Parathyroid adenoma (tissue), 2 donors: ENCODE measurements around the gene PRLR.
A peak's percentile ranks its signal among the peaks of the same experiment; 100 is the strongest.

Experiments
- H2AFZ ChIP-seq: fragments of 300-600 bp; sonication (generic); one replicate; pipeline ENCODE4 v1.7.0; 2017; ENCODE audit warnings: antibody characterized with exemption, mild to moderate bottlenecking
- H3K27ac ChIP-seq: fragments of 300-600 bp; sonication (generic); one replicate; pipeline ENCODE4 v1.7.0; 2017
- H3K27me3 ChIP-seq: fragments of 300-600 bp; sonication (generic); one replicate; pipeline ENCODE4 v1.7.0; 2017; ENCODE audit warnings: low read length; ENCODE audit not compliant: control insufficient read depth, insufficient read depth
- H3K36me3 ChIP-seq: fragments of 300-600 bp; sonication (generic); one replicate; pipeline ENCODE4 v1.7.0; 2017; ENCODE audit warnings: low read length; ENCODE audit not compliant: control insufficient read depth, insufficient read depth
- H3K4me1 ChIP-seq: fragments of 300-600 bp; sonication (generic); one replicate; pipeline ENCODE4 v1.7.0; 2017; ENCODE audit warnings: control low read depth
- H3K4me2 ChIP-seq: fragments of 300-600 bp; sonication (generic); one replicate; pipeline ENCODE4 v1.7.0; 2017; ENCODE audit warnings: low read length
- H3K4me3 ChIP-seq: fragments of 300-600 bp; sonication (generic); one replicate; pipeline ENCODE4 v1.7.0; 2017; ENCODE audit warnings: low read depth, low read length
- H3K79me2 ChIP-seq: fragments of 300-600 bp; sonication (generic); one replicate; pipeline ENCODE4 v1.7.0; 2017; ENCODE audit warnings: control low read depth
- H3K9ac ChIP-seq: fragments of 300-600 bp; sonication (generic); one replicate; pipeline ENCODE4 v1.7.0; 2017; ENCODE audit warnings: mild to moderate bottlenecking
- H3K9me3 ChIP-seq: fragments of 300-600 bp; sonication (generic); one replicate; pipeline ENCODE4 v1.7.0; 2017; ENCODE audit warnings: low read length; ENCODE audit not compliant: control insufficient read depth
- TF ChIP-seq, protein P1 (sequence below): fragments of 300-600 bp; sonication (generic); IDR thresholded peaks from one replicate; pipeline ENCODE4 v1.7.0; 2017; ENCODE audit warnings: antibody characterized with exemption, mild to moderate bottlenecking
- donor health status: primary hyperparathyroidism.

Gene PRLR

DNA sequence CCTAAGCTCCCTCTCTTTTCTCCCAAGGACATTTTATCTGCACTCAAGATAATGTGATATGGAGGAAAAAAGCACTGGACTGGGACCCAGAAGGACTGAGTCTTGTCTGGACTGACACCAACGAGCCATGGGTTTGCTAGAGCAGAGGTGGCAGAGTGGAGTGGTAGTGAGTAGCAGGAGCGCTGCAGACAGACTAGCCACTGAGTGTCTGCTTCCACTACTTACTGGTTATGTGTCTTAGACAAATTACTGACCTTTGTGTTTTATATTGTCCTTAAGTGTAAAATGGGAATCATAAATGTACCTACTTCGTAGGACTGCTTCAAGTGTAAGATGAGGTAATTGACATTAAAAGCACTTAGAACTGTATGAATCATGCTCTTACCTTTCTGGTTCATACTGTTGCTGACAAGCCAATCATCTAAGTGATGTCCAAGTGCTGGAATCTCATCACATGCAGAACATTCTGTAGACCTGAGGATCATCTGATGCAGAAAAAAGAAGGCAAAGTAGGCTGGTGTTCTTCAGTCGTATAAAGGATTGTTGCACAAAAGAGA is 12.5 kb upstream of the PRLR start:
- peak overlapping the region; percentile 27 for H3K4me2 ChIP-seq
- H3K9ac ChIP-seq = no peak overlapping the region
- peak overlapping the region; percentile 62 for H2AFZ ChIP-seq
- H3K4me3 ChIP-seq = no peak overlapping the region
- TF ChIP-seq, protein P1, sequence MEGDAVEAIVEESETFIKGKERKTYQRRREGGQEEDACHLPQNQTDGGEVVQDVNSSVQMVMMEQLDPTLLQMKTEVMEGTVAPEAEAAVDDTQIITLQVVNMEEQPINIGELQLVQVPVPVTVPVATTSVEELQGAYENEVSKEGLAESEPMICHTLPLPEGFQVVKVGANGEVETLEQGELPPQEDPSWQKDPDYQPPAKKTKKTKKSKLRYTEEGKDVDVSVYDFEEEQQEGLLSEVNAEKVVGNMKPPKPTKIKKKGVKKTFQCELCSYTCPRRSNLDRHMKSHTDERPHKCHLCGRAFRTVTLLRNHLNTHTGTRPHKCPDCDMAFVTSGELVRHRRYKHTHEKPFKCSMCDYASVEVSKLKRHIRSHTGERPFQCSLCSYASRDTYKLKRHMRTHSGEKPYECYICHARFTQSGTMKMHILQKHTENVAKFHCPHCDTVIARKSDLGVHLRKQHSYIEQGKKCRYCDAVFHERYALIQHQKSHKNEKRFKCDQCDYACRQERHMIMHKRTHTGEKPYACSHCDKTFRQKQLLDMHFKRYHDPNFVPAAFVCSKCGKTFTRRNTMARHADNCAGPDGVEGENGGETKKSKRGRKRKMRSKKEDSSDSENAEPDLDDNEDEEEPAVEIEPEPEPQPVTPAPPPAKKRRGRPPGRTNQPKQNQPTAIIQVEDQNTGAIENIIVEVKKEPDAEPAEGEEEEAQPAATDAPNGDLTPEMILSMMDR = no peak
- no peaks in the 10 kb centered on the region for H3K36me3 ChIP-seq
- peak overlapping the region; percentile 62 for H3K27ac ChIP-seq
- H3K4me1 ChIP-seq = peaks cover 48% of the 10 kb centered on the region
- no peaks in the 10 kb centered on the region for H3K79me2 ChIP-seq
- H3K9me3 ChIP-seq = no peaks in the 10 kb centered on the region
- no peaks in the 10 kb centered on the region for H3K27me3 ChIP-seq

DNA sequence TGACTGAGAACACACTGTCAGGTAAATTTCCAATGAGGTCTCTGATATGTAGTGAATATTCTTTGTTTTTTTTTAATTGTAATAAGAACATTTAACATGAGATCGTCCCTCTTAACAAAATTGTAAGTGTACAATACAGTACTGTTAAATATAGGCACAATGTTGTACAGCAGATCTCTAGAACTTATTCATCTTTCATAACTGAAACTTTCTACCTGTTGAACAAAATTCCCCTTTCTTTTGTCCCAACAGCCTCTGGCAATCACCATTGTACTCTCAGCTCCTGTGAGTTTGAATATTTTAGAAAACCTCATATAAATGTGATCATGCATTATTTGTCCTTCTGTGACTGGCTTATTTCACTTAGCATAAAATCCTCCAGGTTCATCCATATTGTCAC is 10.6 kb upstream of the PRLR start:
- Histone ChIP-seq H2AFZ (no peak overlapping the region), H3K27ac (no peak overlapping the region), H3K9me3 (no peaks in the 10 kb centered on the region), H3K4me2 (no peak overlapping the region), H3K9ac (no peak overlapping the region), H3K27me3 (no peaks in the 10 kb centered on the region), H3K4me1 (peaks cover 30% of the 10 kb centered on the region), H3K79me2 (no peaks in the 10 kb centered on the region), H3K4me3 (peak overlapping the region; percentile 29), H3K36me3 (no peaks in the 10 kb centered on the region)
- TF ChIP-seq, protein P1 = no peak

DNA sequence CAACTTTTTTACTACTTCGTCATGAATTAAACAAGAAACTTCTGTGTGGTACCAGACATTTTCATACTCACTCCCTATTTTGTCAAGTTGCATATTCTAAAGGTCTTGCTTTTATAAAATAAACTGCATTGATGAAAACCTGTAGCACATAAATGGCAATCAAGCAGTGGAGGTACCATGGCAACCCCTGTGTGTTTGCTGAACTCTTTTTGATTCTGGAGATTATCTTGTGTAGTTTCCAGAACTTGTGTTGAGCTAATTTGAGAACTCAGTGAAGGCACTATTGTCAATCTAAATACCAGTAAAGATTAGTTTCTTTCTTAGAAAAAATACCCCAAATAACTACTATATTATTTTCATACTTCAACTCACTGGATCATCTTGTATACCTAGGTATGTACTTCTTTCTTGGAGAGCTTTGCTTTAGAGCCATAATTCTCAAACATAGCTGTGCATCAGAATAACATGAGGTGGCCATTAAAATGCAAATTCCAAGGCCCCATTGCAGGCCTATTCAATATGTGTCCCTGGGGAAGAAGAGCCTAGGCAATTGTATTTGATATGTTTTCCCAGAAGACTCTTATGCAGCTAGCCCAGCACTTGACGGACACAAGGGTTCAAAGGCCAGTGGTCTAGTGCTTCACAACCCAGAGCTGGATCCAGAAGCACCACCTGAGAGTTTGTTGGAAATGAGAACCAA is 9.8 kb upstream of the PRLR start:
- no peaks in the 10 kb centered on the region for H3K36me3 ChIP-seq
- no peaks in the 10 kb centered on the region for H3K27me3 ChIP-seq
- no peak overlapping the region for H3K27ac ChIP-seq
- no peaks in the 10 kb centered on the region for H3K9me3 ChIP-seq
- H3K9ac ChIP-seq = no peak overlapping the region
- H3K4me1 ChIP-seq = peaks cover 34% of the 10 kb centered on the region
- no peak overlapping the region for H2AFZ ChIP-seq
- peak overlapping the region; percentile 57 for H3K4me2 ChIP-seq
- H3K79me2 ChIP-seq = no peaks in the 10 kb centered on the region
- peak overlapping the region; percentile 29 for H3K4me3 ChIP-seq
- TF ChIP-seq, protein P1 = no peak

DNA sequence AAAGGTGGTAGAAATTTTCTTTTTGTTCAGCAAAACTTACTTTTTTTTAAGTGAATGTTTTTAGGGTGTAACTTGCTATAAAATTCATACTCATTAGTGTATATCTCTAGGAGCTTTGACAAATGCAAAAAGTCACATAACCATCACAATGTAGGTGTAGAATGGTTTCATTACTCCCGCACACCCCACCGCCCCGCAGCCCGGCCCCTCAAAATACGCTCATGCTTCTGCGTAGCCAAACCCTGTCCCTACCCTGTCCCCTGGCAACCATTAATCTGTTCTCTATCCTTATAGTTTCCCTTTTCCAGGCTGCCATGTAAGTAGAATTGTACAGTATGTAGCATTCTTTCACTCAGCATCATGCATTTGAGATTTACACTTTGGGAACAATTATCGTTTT is 9.2 kb upstream of the PRLR start:
- no peak overlapping the region for H2AFZ ChIP-seq
- H3K79me2 ChIP-seq = no peaks in the 10 kb centered on the region
- H3K9ac ChIP-seq = no peak overlapping the region
- H3K27me3 ChIP-seq = no peaks in the 10 kb centered on the region
- TF ChIP-seq, protein P1 = no peak
- peak overlapping the region; percentile 57 for H3K4me2 ChIP-seq
- H3K9me3 ChIP-seq = no peaks in the 10 kb centered on the region
- no peak overlapping the region for H3K27ac ChIP-seq
- H3K4me3 ChIP-seq = no peak overlapping the region
- H3K36me3 ChIP-seq = no peaks in the 10 kb centered on the region
- H3K4me1 ChIP-seq = peaks cover 34% of the 10 kb centered on the region
